Psoas muscle (tissue), 8 donors: ENCODE measurements around the gene ACAA1. TPM values are rescaled to one million over a fixed set of nuclear protein-coding genes. Genes with fewer than 3 reads are reported as not detected.

Experiments used
- ATAC-seq, 4 donors: fragments of 200-7000 bp; cut with Tn5 transposase; one replicate each; pipeline ENCODE4 v1.9.1; 2020; ENCODE audit warnings: moderate library complexity in 3 of 4, mild to moderate bottlenecking in 2 of 4
- DNase-seq, 2 donors: peaks; one replicate each; pipeline ENCODE4 v3.0.0-alpha.2; 2020
- H3K27ac ChIP-seq: fragments of 200-600 bp; one replicate; pipeline ENCODE4 v1.8.0; 2022
- H3K27me3 ChIP-seq, 3 donors: fragments of 200-600 bp in 1 of 3; one replicate each; pipeline versions ENCODE4 v1.6.1 to v1.8.0; 2013 to 2022; ENCODE audit warnings: low read length in 2 of 3, mild to moderate bottlenecking in 2 of 3, moderate library complexity in 1 of 3; ENCODE audit not compliant: insufficient read depth in 3 of 3
- H3K36me3 ChIP-seq, 2 donors: fragments of 200-600 bp in 1 of 2; one replicate each; pipeline versions ENCODE4 v1.6.1 to v1.8.0; 2013 to 2022; ENCODE audit warnings: low read depth in 1 of 2, mild to moderate bottlenecking in 1 of 2, moderate library complexity in 1 of 2; ENCODE audit not compliant: insufficient read depth in 1 of 2
- H3K4me1 ChIP-seq: fragments of 200-600 bp; one replicate; pipeline ENCODE4 v1.8.0; 2022
- H3K4me3 ChIP-seq: fragments of 200-600 bp; one replicate; pipeline ENCODE4 v1.8.0; 2022; ENCODE audit warnings: mild to moderate bottlenecking
- H3K9me3 ChIP-seq: fragments of 200-600 bp; one replicate; pipeline ENCODE4 v1.8.0; 2022
- CTCF ChIP-seq: fragments of 200-600 bp; IDR thresholded peaks from one replicate; pipeline ENCODE4 v1.8.0; 2022; ENCODE audit warnings: antibody characterized with exemption
- WGBS, 3 donors: extraction: QIAGEN DNeasy Blood & Tissue Kit; methylation state at CpG; one replicate each; pipeline versions ENCODE4 v1.1.6 to v1.1.7; 2013; 5-methylcytosine and 5-hydroxymethylcytosine counted together
- intact Hi-C, 2 donors: fragments of 100-400 bp; cut with DNase I; formaldehyde crosslinking; loops; one replicate each; pipeline versions ENCODE4 v1.11.0 to v1.14.2; 2022
- polyA plus RNA-seq, 3 donors: library from polyadenylated mRNA; stranded (reverse); fragments of 200-250 nt; gene quantifications; one replicate each; pipeline ENCODE4 v1.2.3, GENCODE V29; 2013
- total RNA-seq, 4 donors: library from RNA; stranded (reverse); fragmentation: NEBNext Ultra II Directional in 2 of 4; extraction: Animal tissue kit (Norgen Biotek cat#: 25700) in 2 of 4; gene quantifications; one replicate each; pipeline versions ENCODE4 v1.2.1 to v1.2.4, GENCODE V29; 2021 to 2023
- donor health status: healthy with polysubstance abuse.
- donor health status: DM: no; HTN: no; CAD: no; lungs with moderate emphysema.
- donor health status: Bipolar disorder and iron deficiency.
- donor health status: healthy.
- donor health status: DM: yes; HTN: yes; CAD: no.
- donor health status: DM: no; HTN: no; CAD: no.
- donor health status: DM: no; HTN: no; CAD: no.
- donor health status: DM: yes; HTN: yes; CAD: no.

Gene ACAA1
- total and polyA plus RNA-seq, 7 donors = 23.6 to 52.2 (median 34.9) TPM

- TF ChIP-seq CTCF = no peak
- Histone ChIP-seq H3K4me3 (no peak overlapping the region), H3K27me3 (peaks cover 0 to 2% (median 0%) of the 10 kb centered on the region in 3 donors), H3K9me3 (no peaks in the 10 kb centered on the region), H3K36me3 (no peaks in the 10 kb centered on the region), H3K4me1 (no peaks in the 10 kb centered on the region), H3K27ac (no peak overlapping the region)
- DNase-seq (no peak), ATAC-seq (no peak)
- WGBS, 3 donors = 79 to 82% (median 82%) methylated on average over 19 of the region's 19 CpGs
- intact Hi-C loops = no loop called here
Observed at GRCh38 chr3:38097446-38098375, 39.2 kb downstream of the ACAA1 start.

GRCh38 chr3:38095669-38096483 lies 41.1 kb downstream of the ACAA1 start:
- Histone ChIP-seq H3K27ac (no peak overlapping the region), H3K36me3 (no peaks in the 10 kb centered on the region), H3K27me3 (peaks cover 0 to 2% (median 0%) of the 10 kb centered on the region in 3 donors), H3K4me1 (no peaks in the 10 kb centered on the region), H3K9me3 (no peaks in the 10 kb centered on the region), H3K4me3 (no peak overlapping the region)
- TF ChIP-seq CTCF = no peak
- DNase-seq = no peak
- intact Hi-C loops = no loop called here
- 81 to 86% (median 81%) methylated on average over 6 of the region's 6 CpGs for WGBS, 3 donors
- no peak for ATAC-seq

- H3K27ac ChIP-seq = no peak overlapping the region
- DNase-seq (no peak), ATAC-seq (no peak)
- 76 to 81% (median 77%) methylated on average over 3 of the region's 3 CpGs for WGBS, 3 donors
- no peaks in the 10 kb centered on the region for H3K9me3 ChIP-seq
- no peaks in the 10 kb centered on the region for H3K4me1 ChIP-seq
- H3K4me3 ChIP-seq = no peak overlapping the region
- H3K27me3 ChIP-seq = peaks cover 0 to 2% (median 0%) of the 10 kb centered on the region in 3 donors
- no peaks in the 10 kb centered on the region for H3K36me3 ChIP-seq
- intact Hi-C loops = no loop called here
- no peak for TF ChIP-seq CTCF
Observed at GRCh38 chr3:38094999-38095398, 41.9 kb downstream of the ACAA1 start.

GRCh38 chr3:38090453-38090852 lies 46.5 kb downstream of the ACAA1 start:
- Histone ChIP-seq H3K27ac (no peak overlapping the region), H3K27me3 (no peaks in the 10 kb centered on the region), H3K36me3 (no peaks in the 10 kb centered on the region), H3K4me1 (no peaks in the 10 kb centered on the region), H3K4me3 (no peak overlapping the region), H3K9me3 (no peaks in the 10 kb centered on the region)
- no peak for ATAC-seq
- TF ChIP-seq CTCF = no peak
- no peak for DNase-seq
- WGBS, 3 donors = 78 to 86% (median 82%) methylated on average over 3 of the region's 3 CpGs
- intact Hi-C loops = no loop called here
